ENCODE results near the gene RGS16.

DNA sequence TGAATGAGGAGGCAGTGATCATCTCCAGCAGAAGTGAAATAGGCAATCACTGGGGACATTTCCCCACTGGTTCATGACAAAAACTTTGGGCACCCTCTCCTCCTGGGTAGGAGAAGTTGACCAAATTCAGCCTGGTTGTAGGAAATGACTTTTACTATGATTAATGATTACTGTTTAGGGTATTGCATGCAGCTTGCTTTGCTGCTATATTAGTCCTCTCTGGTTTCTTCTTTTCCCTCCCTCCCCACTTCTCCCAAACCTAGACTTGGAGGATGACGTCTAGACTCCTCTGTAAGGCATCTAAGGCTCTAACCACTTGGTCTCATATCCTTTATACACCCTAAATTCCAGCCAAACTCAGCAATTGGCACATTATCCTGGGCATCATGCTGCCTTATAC lies 3.4 kb upstream of the RGS16 start:
- TF ChIP-seq, protein P1, sequence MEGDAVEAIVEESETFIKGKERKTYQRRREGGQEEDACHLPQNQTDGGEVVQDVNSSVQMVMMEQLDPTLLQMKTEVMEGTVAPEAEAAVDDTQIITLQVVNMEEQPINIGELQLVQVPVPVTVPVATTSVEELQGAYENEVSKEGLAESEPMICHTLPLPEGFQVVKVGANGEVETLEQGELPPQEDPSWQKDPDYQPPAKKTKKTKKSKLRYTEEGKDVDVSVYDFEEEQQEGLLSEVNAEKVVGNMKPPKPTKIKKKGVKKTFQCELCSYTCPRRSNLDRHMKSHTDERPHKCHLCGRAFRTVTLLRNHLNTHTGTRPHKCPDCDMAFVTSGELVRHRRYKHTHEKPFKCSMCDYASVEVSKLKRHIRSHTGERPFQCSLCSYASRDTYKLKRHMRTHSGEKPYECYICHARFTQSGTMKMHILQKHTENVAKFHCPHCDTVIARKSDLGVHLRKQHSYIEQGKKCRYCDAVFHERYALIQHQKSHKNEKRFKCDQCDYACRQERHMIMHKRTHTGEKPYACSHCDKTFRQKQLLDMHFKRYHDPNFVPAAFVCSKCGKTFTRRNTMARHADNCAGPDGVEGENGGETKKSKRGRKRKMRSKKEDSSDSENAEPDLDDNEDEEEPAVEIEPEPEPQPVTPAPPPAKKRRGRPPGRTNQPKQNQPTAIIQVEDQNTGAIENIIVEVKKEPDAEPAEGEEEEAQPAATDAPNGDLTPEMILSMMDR (IDR thresholded peaks at IDR 0.05; ENCODE audit: borderline replicate concordance, extremely low read depth, low read length, poor library complexity, severe bottlenecking): no peak
- TF ChIP-seq EZH2 (IDR thresholded peaks at IDR 0.05; ENCODE audit: borderline replicate concordance, low read depth, low read length, severe bottlenecking): no peak
